BJ (cell line): ENCODE data around the gene CCDC137. TPM values are rescaled to one million over a fixed set of nuclear protein-coding genes. Genes with fewer than 3 reads are reported as not detected.

Source experiments
- CTCF ChIA-PET: fragments of 350-600 bp; formaldehyde crosslinking; extraction: SDS; loops from one replicate; lab custom pipeline; 2021; ENCODE audit warnings: antibody characterized with exemption, inconsistent platforms; lab: Yijun Ruan, JAX
- POLR2A ChIA-PET: fragments of 300-600 bp; sonication (Branson Sonifier 250); formaldehyde crosslinking; extraction: SDS; loops from one replicate; lab custom pipeline; 2021; ENCODE audit warnings: antibody characterized with exemption; lab: Charles Lee
- DNase-seq: peaks from one replicate; pipeline ENCODE4 v3.0.0-alpha.2; 2011; ENCODE audit warnings: low read depth
- H3K27me3 ChIP-seq: 2 replicates; pipeline ENCODE4 v1.6.0; 2011; ENCODE audit warnings: low read length; ENCODE audit not compliant: control insufficient read depth, insufficient read depth
- H3K36me3 ChIP-seq: 2 replicates; pipeline ENCODE4 v1.5.1; 2011; ENCODE audit warnings: low read length; ENCODE audit not compliant: control insufficient read depth, insufficient read depth
- H3K4me3 ChIP-seq: 2 replicates; pipeline ENCODE4 v1.5.1; 2011; ENCODE audit warnings: low read depth, mild to moderate bottlenecking, control low read depth, low read length
- polyA plus RNA-seq: library from polyadenylated mRNA; depleted of rRNA; stranded (reverse); fragments of >200 nt; gene quantifications from 2 replicates; pipeline ENCODE4 v1.2.3, GENCODE V29; 2011
- TF ChIP-seq, protein P1 (sequence below): IDR thresholded peaks from 2 replicates; pipeline ENCODE4 v1.5.1; 2011; ENCODE audit warnings: low read depth, mild to moderate bottlenecking, control low read depth, inconsistent platforms, low read length, moderate library complexity; ENCODE audit not compliant: insufficient read depth

Gene CCDC137
- polyA plus RNA-seq, 1 experiment, result 10.9 TPM

- Histone ChIP-seq H3K36me3 (peaks cover 23% of the 10 kb centered on the region), H3K4me3 (no peak overlapping the region), H3K27me3 (no peaks in the 10 kb centered on the region)
- ChIA-PET CTCF (no interaction called here), POLR2A (interaction anchor here (0.8 kb wide), 1 partner anchor 155 kb away, joined by 3 read pairs; no protein-coding TSS in a partner anchor)
- DNase-seq, result no peak
- TF ChIP-seq, protein P1, sequence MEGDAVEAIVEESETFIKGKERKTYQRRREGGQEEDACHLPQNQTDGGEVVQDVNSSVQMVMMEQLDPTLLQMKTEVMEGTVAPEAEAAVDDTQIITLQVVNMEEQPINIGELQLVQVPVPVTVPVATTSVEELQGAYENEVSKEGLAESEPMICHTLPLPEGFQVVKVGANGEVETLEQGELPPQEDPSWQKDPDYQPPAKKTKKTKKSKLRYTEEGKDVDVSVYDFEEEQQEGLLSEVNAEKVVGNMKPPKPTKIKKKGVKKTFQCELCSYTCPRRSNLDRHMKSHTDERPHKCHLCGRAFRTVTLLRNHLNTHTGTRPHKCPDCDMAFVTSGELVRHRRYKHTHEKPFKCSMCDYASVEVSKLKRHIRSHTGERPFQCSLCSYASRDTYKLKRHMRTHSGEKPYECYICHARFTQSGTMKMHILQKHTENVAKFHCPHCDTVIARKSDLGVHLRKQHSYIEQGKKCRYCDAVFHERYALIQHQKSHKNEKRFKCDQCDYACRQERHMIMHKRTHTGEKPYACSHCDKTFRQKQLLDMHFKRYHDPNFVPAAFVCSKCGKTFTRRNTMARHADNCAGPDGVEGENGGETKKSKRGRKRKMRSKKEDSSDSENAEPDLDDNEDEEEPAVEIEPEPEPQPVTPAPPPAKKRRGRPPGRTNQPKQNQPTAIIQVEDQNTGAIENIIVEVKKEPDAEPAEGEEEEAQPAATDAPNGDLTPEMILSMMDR, result no peak
Observed at GRCh38 chr17:81708739-81709185, 42.2 kb downstream of the CCDC137 start.

- Histone ChIP-seq H3K36me3 (peaks cover 15% of the 10 kb centered on the region), H3K27me3 (no peaks in the 10 kb centered on the region), H3K4me3 (no peak overlapping the region)
- DNase-seq, result no peak
- POLR2A ChIA-PET, result interaction anchor here (0.5 to 0.6 kb wide), 2 partner anchors 123 to 144 kb away, joined by 3 to 4 read pairs; no protein-coding TSS in a partner anchor
- TF ChIP-seq, protein P1, result no peak
- CTCF ChIA-PET, result interaction anchor here (0.6 kb wide), 1 partner anchor 15 kb away, joined by 3 read pairs; no protein-coding TSS in a partner anchor
Observed at GRCh38 chr17:81710514-81711308, 44.2 kb downstream of the CCDC137 start.

DNA sequence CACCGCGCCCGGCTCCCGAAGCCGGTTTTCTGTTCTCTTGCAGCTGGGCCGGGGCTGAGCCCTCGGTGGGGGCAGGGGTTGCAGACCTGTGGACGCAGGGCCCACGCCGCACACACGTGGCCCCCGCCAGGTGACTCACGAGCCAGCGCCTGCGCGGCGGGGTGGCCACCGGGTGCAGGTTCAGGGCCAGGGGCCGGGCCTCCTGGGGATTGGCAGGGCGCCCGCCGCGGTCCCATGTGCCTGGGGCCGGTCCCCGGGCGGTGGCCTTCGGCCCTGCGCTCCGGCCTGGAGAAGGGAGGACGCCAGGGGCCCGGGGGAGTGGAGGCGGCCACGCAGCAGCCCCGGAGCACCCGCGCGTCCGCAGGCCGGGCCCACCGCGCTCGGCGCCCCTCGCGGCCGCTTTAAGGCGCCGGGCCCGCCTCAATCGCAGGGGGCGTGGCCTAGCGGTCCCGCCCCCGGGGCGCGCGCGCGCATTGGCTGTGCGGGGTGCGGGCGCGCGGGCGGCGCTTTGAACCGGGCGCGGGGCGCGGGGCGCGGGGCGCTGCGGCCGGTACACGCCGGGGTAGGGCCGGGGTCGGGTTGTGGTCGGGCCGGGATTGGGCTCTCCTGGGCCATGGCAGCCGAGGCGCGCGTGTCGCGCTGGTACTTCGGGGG, 45.4 kb downstream of the CCDC137 start, which contains the start of gene SLC25A10:
Gene SLC25A10, plus strand, starts transcription at position 471 of the 654 bp plus-strand sequence. Its CDS starts 143 bp downstream, at position 614.
- ChIA-PET CTCF (interaction anchor here (0.5 to 1.8 kb wide), 3 partner anchors 16 to 144 kb away, joined by 3 to 4 read pairs (median 4); no protein-coding TSS in a partner anchor), POLR2A (interaction anchor here (0.5 to 0.6 kb wide), 2 partner anchors 9 to 143 kb away, joined by 4 to 11 read pairs; partner anchors contain the start of gene MRPL12)
- H3K4me3 ChIP-seq, result peak within 1 kb of the TSS; percentile 67
- peaks cover 9% of the 10 kb centered on the region for H3K36me3 ChIP-seq
- no peaks in the 10 kb centered on the region for H3K27me3 ChIP-seq
- DNase-seq, result no peak
- TF ChIP-seq, protein P1, result no peak

DNA sequence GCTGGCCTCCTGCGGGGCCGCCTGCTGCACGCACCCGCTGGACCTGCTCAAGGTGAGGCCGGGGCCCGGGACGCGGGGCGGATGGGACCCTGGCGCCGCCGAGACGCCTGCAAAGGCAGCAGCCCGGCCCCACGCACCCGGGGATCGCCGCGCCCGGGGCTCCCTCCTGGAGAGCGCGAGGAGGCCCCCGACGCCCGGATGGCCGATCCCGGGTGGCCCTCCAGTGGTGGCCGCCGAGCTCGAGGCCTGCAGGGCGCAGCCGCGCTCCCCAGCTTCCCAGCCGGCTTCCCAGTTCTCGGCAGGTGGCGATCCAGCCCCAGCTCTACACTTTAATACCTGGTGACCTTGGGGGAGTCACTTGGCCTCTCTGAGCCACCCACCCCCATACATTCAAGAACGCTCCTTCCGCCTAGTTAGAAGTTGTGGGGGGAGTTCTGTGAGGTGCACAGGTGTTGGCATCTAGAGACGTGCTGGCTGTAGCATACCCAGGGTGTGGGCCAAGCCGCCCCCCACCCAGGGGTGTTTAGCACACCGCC, 46.0 kb downstream of the CCDC137 start:
- POLR2A ChIA-PET, result no interaction called here
- DNase-seq, result no peak
- no peaks in the 10 kb centered on the region for H3K27me3 ChIP-seq
- H3K4me3 ChIP-seq, result peak overlapping the region; percentile 67
- CTCF ChIA-PET, result interaction anchor here (1.8 kb wide), 1 partner anchor 30 kb away, joined by 4 read pairs; no protein-coding TSS in a partner anchor
- TF ChIP-seq, protein P1, result peak; percentile 33; the same call in 1 of the 2 replicates
- H3K36me3 ChIP-seq, result peaks cover 4% of the 10 kb centered on the region
